Nephron progenitor cell (in vitro differentiated cells): ENCODE data around the gene KRT13.

Experiments used
- DNase-seq: peaks from one replicate; pipeline ENCODE4 v3.0.0; 2021
- H3K27ac Mint-ChIP-seq: 2 replicates; pipeline ENCODE4 v1.8.0; 2021; ENCODE audit warnings: mild to moderate bottlenecking, moderate library complexity, mixed read lengths
- H3K27me3 Mint-ChIP-seq: 2 replicates; pipeline ENCODE4 v1.8.0; 2021; ENCODE audit warnings: mild to moderate bottlenecking, low read depth, mixed read lengths; ENCODE audit not compliant: poor library complexity
- H3K36me3 Mint-ChIP-seq: 2 replicates; pipeline ENCODE4 v1.8.0; 2021; ENCODE audit warnings: low read depth, mixed read lengths
- H3K4me1 Mint-ChIP-seq: 2 replicates; pipeline ENCODE4 v1.8.0; 2021; ENCODE audit warnings: mixed read lengths
- H3K4me3 Mint-ChIP-seq: 2 replicates; pipeline ENCODE4 v1.8.0; 2021; ENCODE audit warnings: mild to moderate bottlenecking, moderate library complexity, mixed read lengths
- H3K9me3 Mint-ChIP-seq: 2 replicates; pipeline ENCODE4 v1.8.0; 2021; ENCODE audit warnings: mild to moderate bottlenecking, moderate library complexity, mixed read lengths
- CTCF ChIP-seq: fragments of 200-600 bp; sonication (generic); IDR thresholded peaks from 2 replicates; pipeline ENCODE4 v1.5.0; 2021; ENCODE audit warnings: antibody characterized with exemption

The KRT13 gene

GRCh38 chr17:41452281-41452680 is 53.1 kb downstream of the KRT13 start:
- Mint-ChIP-seq H3K27ac (no peak overlapping the region), H3K27me3 (peaks cover 7% of the 10 kb centered on the region), H3K9me3 (peaks cover 19% of the 10 kb centered on the region), H3K36me3 (no peaks in the 10 kb centered on the region), H3K4me1 (no peaks in the 10 kb centered on the region), H3K4me3 (no peak overlapping the region)
- TF ChIP-seq CTCF: no peak
- no peak for DNase-seq

GRCh38 chr17:41451154-41451728 is 54.2 kb downstream of the KRT13 start:
- H3K4me1 Mint-ChIP-seq: no peaks in the 10 kb centered on the region
- TF ChIP-seq CTCF: no peak
- H3K36me3 Mint-ChIP-seq: no peaks in the 10 kb centered on the region
- no peak for DNase-seq
- no peak overlapping the region for H3K4me3 Mint-ChIP-seq
- no peak overlapping the region for H3K27ac Mint-ChIP-seq
- peaks cover 7% of the 10 kb centered on the region for H3K27me3 Mint-ChIP-seq
- H3K9me3 Mint-ChIP-seq: peaks cover 19% of the 10 kb centered on the region
